GM12878 (cell line): ENCODE measurements around the gene UBQLN1. TPM values are rescaled to one million over a fixed set of nuclear protein-coding genes. Genes with fewer than 3 reads are reported as not detected.

Experiments
- BMI1 ChIP-seq: fragments of 450-650 bp; IDR thresholded peaks from 2 replicates; pipeline ENCODE4 v1.6.1; 2016; ENCODE audit warnings: mild to moderate bottlenecking, moderate library complexity, borderline replicate concordance
- BRCA1 ChIP-seq: IDR thresholded peaks from 2 replicates; pipeline ENCODE4 v1.6.1; 2011; ENCODE audit warnings: low read depth, low read length, improper control_type of control experiment
- CREM ChIP-seq: IDR thresholded peaks from 2 replicates; pipeline ENCODE4 v1.6.1; 2014; ENCODE audit warnings: antibody characterized with exemption, low read depth
- IRF4 ChIP-seq: IDR thresholded peaks from 2 replicates; pipeline ENCODE4 v1.6.1; 2011; ENCODE audit warnings: low read depth, low read length
- KLF5 ChIP-seq: fragments of 450-650 bp; IDR thresholded peaks from 2 replicates; pipeline ENCODE4 v1.6.1; 2014; ENCODE audit warnings: mild to moderate bottlenecking; ENCODE audit not compliant: partially characterized antibody
- NFYB ChIP-seq: IDR thresholded peaks from 2 replicates; pipeline ENCODE4 v1.6.1; 2011; ENCODE audit warnings: low read depth, mild to moderate bottlenecking, low read length, improper control_type of control experiment, moderate library complexity; ENCODE audit not compliant: insufficient read depth
- POLR2AphosphoS5 ChIP-seq: IDR thresholded peaks from 2 replicates; pipeline ENCODE4 v1.6.1; 2011; ENCODE audit warnings: mild to moderate bottlenecking, low read length, inconsistent platforms
- SUZ12 ChIP-seq: fragments of 200-600 bp; sonication (generic); IDR thresholded peaks from one replicate; pipeline ENCODE4 v1.6.1; 2018; ENCODE audit warnings: antibody characterized with exemption, mild to moderate bottlenecking; ENCODE audit not compliant: unreplicated experiment
- YY1 ChIP-seq: IDR thresholded peaks from 2 replicates; pipeline ENCODE4 v1.6.1; 2011; ENCODE audit warnings: low read depth, mild to moderate bottlenecking, low read length
- polyA plus RNA-seq, 11 experiments: library from polyadenylated mRNA; depleted of rRNA in 4 of 11; unstranded in 6 of 11; stranded (reverse) in 5 of 11; fragments of >200 nt; fragmentation: Nextera tagmentation in 4 of 11; fragmentation: Illumina TruSeq in 1 of 11; extraction: Ambion mirVana in 4 of 11; extraction: Trizol in 1 of 11; gene quantifications; 1 replicate in 1 of 11; 2 replicates in 10 of 11; pipeline versions ENCODE4 v1.2.1 to v1.2.3, GENCODE V29; 2011 to 2016; ENCODE audit warnings: inconsistent platforms in 2 of 11, missing spikeins in 2 of 11, low read depth in 1 of 11
- total RNA-seq, 4 experiments: library from RNA; depleted of rRNA in 3 of 4; stranded (reverse); fragments of >200 nt in 3 of 4; fragmentation: Illumina TruSeq in 1 of 4; extraction: Trizol in 1 of 4; gene quantifications; 2 replicates each; pipeline versions ENCODE4 v1.2.1 to v1.2.3, GENCODE V29; 2013 to 2021
- TF ChIP-seq, protein P1 (sequence below): fragments of 450-650 bp; IDR thresholded peaks from 2 replicates; pipeline ENCODE4 v1.6.1; 2017; ENCODE audit warnings: mild to moderate bottlenecking
- TF ChIP-seq, protein P2 (sequence below): IDR thresholded peaks from 2 replicates; pipeline ENCODE4 v1.6.1; 2011; ENCODE audit warnings: low read depth, low read length, improper control_type of control experiment, borderline replicate concordance

The UBQLN1 gene
- total and polyA plus RNA-seq, 10 of the 15 experiments (the other 5 are each of a cell fraction or from before 2014, with no cell fraction given) = 12.4 to 118 (median 66.1) TPM

GRCh38 chr9:83622939-83623678, 84.6 kb downstream of the UBQLN1 start, which contains the start of gene IDNK (continued):
- peak; percentile 79 for TF ChIP-seq POLR2AphosphoS5
- no peak for TF ChIP-seq NFYB
- no peak for TF ChIP-seq IRF4
- TF ChIP-seq BMI1 = no peak
- TF ChIP-seq BRCA1 = no peak
- peak; percentile 92 for TF ChIP-seq YY1
- no peak for TF ChIP-seq CREM
- TF ChIP-seq, protein P1, sequence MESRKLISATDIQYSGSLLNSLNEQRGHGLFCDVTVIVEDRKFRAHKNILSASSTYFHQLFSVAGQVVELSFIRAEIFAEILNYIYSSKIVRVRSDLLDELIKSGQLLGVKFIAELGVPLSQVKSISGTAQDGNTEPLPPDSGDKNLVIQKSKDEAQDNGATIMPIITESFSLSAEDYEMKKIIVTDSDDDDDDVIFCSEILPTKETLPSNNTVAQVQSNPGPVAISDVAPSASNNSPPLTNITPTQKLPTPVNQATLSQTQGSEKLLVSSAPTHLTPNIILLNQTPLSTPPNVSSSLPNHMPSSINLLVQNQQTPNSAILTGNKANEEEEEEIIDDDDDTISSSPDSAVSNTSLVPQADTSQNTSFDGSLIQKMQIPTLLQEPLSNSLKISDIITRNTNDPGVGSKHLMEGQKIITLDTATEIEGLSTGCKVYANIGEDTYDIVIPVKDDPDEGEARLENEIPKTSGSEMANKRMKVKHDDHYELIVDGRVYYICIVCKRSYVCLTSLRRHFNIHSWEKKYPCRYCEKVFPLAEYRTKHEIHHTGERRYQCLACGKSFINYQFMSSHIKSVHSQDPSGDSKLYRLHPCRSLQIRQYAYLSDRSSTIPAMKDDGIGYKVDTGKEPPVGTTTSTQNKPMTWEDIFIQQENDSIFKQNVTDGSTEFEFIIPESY = no peak
- TF ChIP-seq, protein P2, sequence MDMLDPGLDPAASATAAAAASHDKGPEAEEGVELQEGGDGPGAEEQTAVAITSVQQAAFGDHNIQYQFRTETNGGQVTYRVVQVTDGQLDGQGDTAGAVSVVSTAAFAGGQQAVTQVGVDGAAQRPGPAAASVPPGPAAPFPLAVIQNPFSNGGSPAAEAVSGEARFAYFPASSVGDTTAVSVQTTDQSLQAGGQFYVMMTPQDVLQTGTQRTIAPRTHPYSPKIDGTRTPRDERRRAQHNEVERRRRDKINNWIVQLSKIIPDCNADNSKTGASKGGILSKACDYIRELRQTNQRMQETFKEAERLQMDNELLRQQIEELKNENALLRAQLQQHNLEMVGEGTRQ = no peak
- TF ChIP-seq SUZ12 = no peak
- TF ChIP-seq KLF5 = no peak
